PC-9 (cell line): Measurements from ENCODE around the gene RAPGEF6. TPM values are rescaled to one million over a fixed set of nuclear protein-coding genes. Genes with fewer than 3 reads are reported as not detected.

ENCODE experiments used
- BruUV-seq: library from RNA; stranded (reverse); fragments of 400-500 nt; replicated peaks from 2 replicates; lab custom pipeline; 2021; lab: Mats Ljungman, UMichigan
- CTCF ChIA-PET: fragments of 300-600 bp; sonication (Branson Sonifier 250); formaldehyde crosslinking; loops from one replicate; lab custom pipeline; 2022; ENCODE audit warnings: antibody characterized with exemption; lab: Charles Lee
- POLR2A ChIA-PET: fragments of 300-600 bp; sonication (Branson Sonifier 250); formaldehyde crosslinking; loops from one replicate; lab custom pipeline; 2022; ENCODE audit warnings: antibody characterized with exemption; ENCODE audit not compliant: unreplicated experiment; lab: Charles Lee
- DNase-seq, 2 experiments: peaks; one replicate each; pipeline versions ENCODE4 v3.0.0 to v3.0.0-alpha.2; 2015 to 2022; ENCODE audit warnings: mixed read lengths in 1 of 2
- H2AFZ ChIP-seq: fragments of 200-600 bp; sonication (generic); 2 replicates; pipeline ENCODE4 v1.8.1; 2017; ENCODE audit warnings: antibody characterized with exemption
- H3F3A ChIP-seq: fragments of 200-600 bp; sonication (generic); 2 replicates; pipeline ENCODE4 v1.8.1; 2017; ENCODE audit warnings: antibody characterized with exemption, mild to moderate bottlenecking, low read depth; ENCODE audit not compliant: insufficient read depth
- H3K27ac ChIP-seq: fragments of 200-600 bp; sonication (generic); 2 replicates; pipeline ENCODE4 v1.6.1; 2016; ENCODE audit warnings: mixed run types
- H3K27me3 ChIP-seq: fragments of 200-600 bp; sonication (generic); 2 replicates; pipeline ENCODE4 v1.6.1; 2016; ENCODE audit warnings: low read depth, mixed run types; ENCODE audit not compliant: insufficient read depth
- H3K36me3 ChIP-seq: fragments of 200-600 bp; sonication (generic); 2 replicates; pipeline ENCODE4 v1.6.1; 2016; ENCODE audit warnings: low read depth, mixed run types
- H3K4me1 ChIP-seq: fragments of 200-600 bp; sonication (generic); replicated peaks from 2 replicates; pipeline ENCODE4 v1.6.1; 2016; ENCODE audit warnings: mixed run types; ENCODE audit not compliant: insufficient read depth
- H3K4me2 ChIP-seq: fragments of 200-600 bp; sonication (generic); 2 replicates; pipeline ENCODE4 v1.6.1; 2017; ENCODE audit warnings: mixed run types
- H3K4me3 ChIP-seq: fragments of 200-600 bp; sonication (generic); 2 replicates; pipeline ENCODE4 v1.6.1; 2016; ENCODE audit warnings: mixed run types
- H3K79me2 ChIP-seq: fragments of 200-600 bp; sonication (generic); 2 replicates; pipeline ENCODE4 v1.6.1; 2017; ENCODE audit warnings: low read depth, mixed run types
- H3K9me2 ChIP-seq: fragments of 200-600 bp; sonication (generic); 2 replicates; pipeline ENCODE4 v1.8.1; 2017; ENCODE audit warnings: mild to moderate bottlenecking; ENCODE audit not compliant: insufficient read depth
- H3K9me3 ChIP-seq: fragments of 200-600 bp; sonication (generic); 2 replicates; pipeline ENCODE4 v1.8.1; 2016; ENCODE audit warnings: low read depth; ENCODE audit not compliant: insufficient read depth
- H4K20me1 ChIP-seq: fragments of 200-600 bp; sonication (generic); 2 replicates; pipeline ENCODE4 v1.8.1; 2017; ENCODE audit not compliant: insufficient read depth
- EZH2 ChIP-seq: fragments of 200-600 bp; sonication (generic); IDR thresholded peaks from 2 replicates; pipeline ENCODE4 v1.8.0; 2017; ENCODE audit warnings: antibody characterized with exemption, low read depth
- intact Hi-C: fragments of 100-400 bp; cut with micrococcal nuclease; formaldehyde crosslinking; loops from one replicate; pipeline ENCODE4 v1.10.0; 2022; ENCODE audit not compliant: unreplicated experiment
- total RNA-seq: library from RNA; stranded (reverse); gene quantifications from 2 replicates; pipeline ENCODE4 v1.2.3, GENCODE V29; 2021
- TF ChIP-seq, protein P1 (sequence below): fragments of 200-600 bp; sonication (generic); conservative IDR thresholded peaks from 2 replicates; pipeline ENCODE4 v1.6.1; 2017; ENCODE audit warnings: mixed run types, antibody characterized with exemption, mild to moderate bottlenecking, moderate library complexity

RAPGEF6 gene
- total RNA-seq, 1 experiment from 2014 or later: 17.1 TPM

DNA sequence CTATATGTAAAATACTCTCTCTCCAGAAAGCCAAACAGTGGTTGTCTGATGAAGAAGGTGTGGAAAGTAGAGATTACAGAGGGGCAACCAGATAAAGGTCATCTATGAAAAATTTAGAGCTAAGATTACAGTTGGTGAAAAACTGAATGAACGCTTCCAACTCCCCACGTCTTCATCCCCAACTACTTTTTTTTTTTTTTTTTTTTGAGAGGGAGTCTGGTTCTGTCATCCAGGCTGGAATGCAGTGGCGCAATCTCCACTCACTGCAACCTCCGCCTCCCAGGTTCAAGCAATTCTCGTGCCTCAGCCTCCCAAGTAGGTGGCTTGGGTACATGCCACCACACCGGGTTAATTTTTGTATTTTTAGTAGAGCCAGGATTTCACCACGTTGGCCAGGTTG lies 64.3 kb downstream of the RAPGEF6 start:
- TF ChIP-seq, protein P1, sequence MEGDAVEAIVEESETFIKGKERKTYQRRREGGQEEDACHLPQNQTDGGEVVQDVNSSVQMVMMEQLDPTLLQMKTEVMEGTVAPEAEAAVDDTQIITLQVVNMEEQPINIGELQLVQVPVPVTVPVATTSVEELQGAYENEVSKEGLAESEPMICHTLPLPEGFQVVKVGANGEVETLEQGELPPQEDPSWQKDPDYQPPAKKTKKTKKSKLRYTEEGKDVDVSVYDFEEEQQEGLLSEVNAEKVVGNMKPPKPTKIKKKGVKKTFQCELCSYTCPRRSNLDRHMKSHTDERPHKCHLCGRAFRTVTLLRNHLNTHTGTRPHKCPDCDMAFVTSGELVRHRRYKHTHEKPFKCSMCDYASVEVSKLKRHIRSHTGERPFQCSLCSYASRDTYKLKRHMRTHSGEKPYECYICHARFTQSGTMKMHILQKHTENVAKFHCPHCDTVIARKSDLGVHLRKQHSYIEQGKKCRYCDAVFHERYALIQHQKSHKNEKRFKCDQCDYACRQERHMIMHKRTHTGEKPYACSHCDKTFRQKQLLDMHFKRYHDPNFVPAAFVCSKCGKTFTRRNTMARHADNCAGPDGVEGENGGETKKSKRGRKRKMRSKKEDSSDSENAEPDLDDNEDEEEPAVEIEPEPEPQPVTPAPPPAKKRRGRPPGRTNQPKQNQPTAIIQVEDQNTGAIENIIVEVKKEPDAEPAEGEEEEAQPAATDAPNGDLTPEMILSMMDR: no peak
- no peak for TF ChIP-seq EZH2
- ChIA-PET CTCF (no interaction called here), POLR2A (no interaction called here)
- Histone ChIP-seq H3K79me2 (no peaks in the 10 kb centered on the region), H3K4me3 (no peak overlapping the region), H3K9me3 (no peaks in the 10 kb centered on the region), H3K4me2 (no peak overlapping the region), H3K27ac (no peak overlapping the region), H3K36me3 (no peaks in the 10 kb centered on the region), H2AFZ (no peak overlapping the region), H3K9me2 (no peaks in the 10 kb centered on the region), H4K20me1 (no peaks in the 10 kb centered on the region), H3F3A (no peaks in the 10 kb centered on the region), H3K4me1 (no peaks in the 10 kb centered on the region), H3K27me3 (no peaks in the 10 kb centered on the region)
- intact Hi-C loops: no loop called here
- DNase-seq: no peak
- BruUV-seq: no TSS peak

DNA sequence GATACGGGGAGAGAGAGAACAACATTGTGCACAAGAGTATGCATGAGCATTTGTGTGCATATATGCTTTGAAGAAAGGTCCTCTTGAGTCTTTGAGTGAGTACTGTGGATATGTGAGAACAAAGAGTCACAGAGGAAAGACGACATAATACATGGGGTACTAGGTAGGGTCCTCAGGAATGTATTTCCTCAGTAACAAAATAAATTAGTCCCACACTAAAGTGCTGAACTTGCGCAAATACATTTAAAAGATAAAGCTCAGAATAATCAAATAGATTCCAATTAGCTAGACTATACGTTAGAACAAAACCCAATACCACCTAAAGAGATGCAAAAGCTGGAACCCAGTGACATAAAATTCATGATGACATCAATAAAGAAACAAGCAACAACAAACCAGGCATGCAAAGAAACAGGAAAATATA lies 70.8 kb downstream of the RAPGEF6 start:
- no peak for DNase-seq
- ChIA-PET POLR2A (no interaction called here), CTCF (no interaction called here)
- no peak overlapping the region for H2AFZ ChIP-seq
- H4K20me1 ChIP-seq: peaks cover 7% of the 10 kb centered on the region; the same call in 1 of the 2 replicates
- no peaks in the 10 kb centered on the region for H3K9me2 ChIP-seq
- no peaks in the 10 kb centered on the region for H3K27me3 ChIP-seq
- peaks cover 10% of the 10 kb centered on the region; the same call in 1 of the 2 replicates for H3K79me2 ChIP-seq
- no peak overlapping the region for H3K27ac ChIP-seq
- H3K4me2 ChIP-seq: no peak overlapping the region
- no peaks in the 10 kb centered on the region for H3F3A ChIP-seq
- H3K36me3 ChIP-seq: no peaks in the 10 kb centered on the region; the same call in 1 of the 2 replicates
- H3K4me1 ChIP-seq: no peaks in the 10 kb centered on the region
- intact Hi-C loops: no loop called here
- TF ChIP-seq, protein P1: no peak
- no peak for TF ChIP-seq EZH2
- no TSS peak for BruUV-seq
- no peak overlapping the region for H3K4me3 ChIP-seq
- no peaks in the 10 kb centered on the region for H3K9me3 ChIP-seq

DNA sequence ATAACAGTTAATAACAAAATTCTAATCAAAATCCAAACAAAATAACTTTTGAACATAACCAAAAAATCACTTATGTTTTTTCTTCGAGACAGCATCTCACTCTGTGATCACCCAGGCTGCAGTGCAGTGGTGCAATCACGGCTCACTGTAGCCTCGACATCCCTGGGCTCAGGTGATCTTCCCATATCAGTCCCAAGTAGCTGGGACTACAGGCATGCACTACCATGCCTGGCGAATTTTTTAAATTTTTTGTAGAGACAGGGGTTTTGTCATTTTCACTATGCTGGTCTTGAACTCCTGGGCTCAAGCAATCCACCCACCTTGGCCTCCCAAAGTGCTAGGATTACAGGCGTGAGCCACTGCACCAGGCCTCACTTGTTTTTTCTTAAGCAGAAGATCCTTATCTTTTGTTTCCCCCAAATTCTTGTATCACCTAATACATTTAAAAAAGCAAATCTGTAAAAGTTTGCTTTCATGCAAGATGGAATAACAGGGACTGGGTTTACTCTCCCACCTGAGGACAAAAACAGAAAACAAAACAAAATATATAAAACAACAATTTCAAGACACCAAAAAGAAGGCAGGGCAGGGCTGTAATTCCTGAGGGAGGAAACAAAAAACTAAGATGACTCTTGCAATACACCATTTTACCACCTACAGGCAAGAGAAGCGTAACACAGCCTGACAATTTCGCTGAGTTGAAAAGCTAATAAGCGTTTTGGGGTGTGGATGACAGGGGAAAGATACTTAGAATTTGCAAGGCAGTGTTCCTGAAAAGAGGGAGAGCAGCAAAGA lies 71.4 kb downstream of the RAPGEF6 start:
- H3K36me3 ChIP-seq: peaks cover 4% of the 10 kb centered on the region; the same call in 1 of the 2 replicates
- intact Hi-C loops: no loop called here
- no TSS peak for BruUV-seq
- CTCF ChIA-PET: interaction anchor here (0.6 kb wide), 1 partner anchor 571 kb away, joined by 12 read pairs; no protein-coding TSS in a partner anchor
- H3K79me2 ChIP-seq: peaks cover 10% of the 10 kb centered on the region; the same call in 1 of the 2 replicates
- POLR2A ChIA-PET: no interaction called here
- no peaks in the 10 kb centered on the region for H3K27me3 ChIP-seq
- no peak overlapping the region for H3K4me3 ChIP-seq
- no peaks in the 10 kb centered on the region for H3K9me2 ChIP-seq
- no peaks in the 10 kb centered on the region for H3F3A ChIP-seq
- no peak for DNase-seq
- no peak overlapping the region for H2AFZ ChIP-seq
- H3K4me1 ChIP-seq: no peaks in the 10 kb centered on the region
- H4K20me1 ChIP-seq: peaks cover 7% of the 10 kb centered on the region; the same call in 1 of the 2 replicates
- H3K4me2 ChIP-seq: no peak overlapping the region
- no peak overlapping the region for H3K27ac ChIP-seq
- no peaks in the 10 kb centered on the region for H3K9me3 ChIP-seq
- TF ChIP-seq EZH2: no peak
- TF ChIP-seq, protein P1: no peak
